HG02571 (cell line): ENCODE measurements around the gene ZFPM1.

Source experiments
- ATAC-seq: cut with Tn5 transposase; IDR thresholded peaks from one replicate; pipeline ENCODE4 v1.9.1; 2021; ENCODE audit warnings: mild to moderate bottlenecking, moderate library complexity; ENCODE audit not compliant: unreplicated experiment

ZFPM1 gene

GRCh38 chr16:88536971-88537751, 84.1 kb downstream of the ZFPM1 start:
- ATAC-seq: no peak

GRCh38 chr16:88537859-88538258, 84.8 kb downstream of the ZFPM1 start:
- ATAC-seq: no peak

- ATAC-seq: no peak
Observed at GRCh38 chr16:88538366-88539060, 85.4 kb downstream of the ZFPM1 start.

GRCh38 chr16:88539261-88539651, 86.2 kb downstream of the ZFPM1 start:
- ATAC-seq: no peak

- no peak for ATAC-seq
Observed at GRCh38 chr16:88539652-88540345, 86.7 kb downstream of the ZFPM1 start.

GRCh38 chr16:88540346-88540977, 87.4 kb downstream of the ZFPM1 start:
- no peak for ATAC-seq

- no peak for ATAC-seq
Observed at GRCh38 chr16:88541831-88542616, 88.9 kb downstream of the ZFPM1 start.

- no peak for ATAC-seq
Observed at GRCh38 chr16:88543230-88543813, 90.2 kb downstream of the ZFPM1 start.

- no peak for ATAC-seq
Observed at GRCh38 chr16:88545781-88546180, 92.7 kb downstream of the ZFPM1 start.

- ATAC-seq: no peak
Observed at GRCh38 chr16:88548131-88548874, 95.2 kb downstream of the ZFPM1 start.

GRCh38 chr16:88548985-88549384, 95.9 kb downstream of the ZFPM1 start:
- ATAC-seq: no peak

- ATAC-seq: no peak
Observed at GRCh38 chr16:88549671-88550245, 96.7 kb downstream of the ZFPM1 start.

- no peak for ATAC-seq
Observed at GRCh38 chr16:88550246-88550661, 97.2 kb downstream of the ZFPM1 start.

- ATAC-seq: no peak
Observed at GRCh38 chr16:88552166-88552565, 99.1 kb downstream of the ZFPM1 start.

- ATAC-seq: no peak
Observed at GRCh38 chr16:88552815-88553214, 99.7 kb downstream of the ZFPM1 start.

- no peak for ATAC-seq
Observed at GRCh38 chr16:88553739-88554138, 100.7 kb downstream of the ZFPM1 start.

- ATAC-seq: no peak
Observed at GRCh38 chr16:88554711-88555264, 101.7 kb downstream of the ZFPM1 start.

- ATAC-seq: no peak
Observed at GRCh38 chr16:88556294-88556988, 103.4 kb downstream of the ZFPM1 start.
